Sigmoid colon (tissue), 7 donors: Measurements from ENCODE around the gene ZBTB34. TPM values are rescaled to one million over a fixed set of nuclear protein-coding genes. Genes with fewer than 3 reads are reported as not detected.

Experiments used
- DNase-seq: peaks from one replicate; pipeline ENCODE4 v3.0.0-alpha.2; 2019
- H3K27ac ChIP-seq, 4 donors: fragments of 200-600 bp; sonication (generic); one replicate each; pipeline ENCODE4 v1.5.1; 2016 to 2019; ENCODE audit warnings: mild to moderate bottlenecking in 1 of 4
- H3K27me3 ChIP-seq, 3 donors: fragments of 200-600 bp; sonication (generic); one replicate each; pipeline ENCODE4 v1.5.1; 2019; ENCODE audit warnings: mild to moderate bottlenecking in 1 of 3
- H3K36me3 ChIP-seq, 4 donors: fragments of 200-600 bp; sonication (generic); one replicate each; pipeline ENCODE4 v1.5.1; 2016 to 2019
- H3K4me1 ChIP-seq, 4 donors: fragments of 200-600 bp; sonication (generic); one replicate each; pipeline ENCODE4 v1.5.1; 2017 to 2019
- H3K4me3 ChIP-seq, 4 donors: fragments of 200-600 bp; sonication (generic); one replicate each; pipeline ENCODE4 v1.5.1; 2017 to 2019; ENCODE audit warnings: mild to moderate bottlenecking in 2 of 4, moderate library complexity in 1 of 4
- H3K9me3 ChIP-seq, 4 donors: fragments of 200-600 bp in 3 of 4; sonication (generic) in 3 of 4; one replicate each; pipeline versions ENCODE4 v1.5.1 to v1.6.1; 2013 to 2019
- EP300 ChIP-seq, 4 donors: sonication (generic); formaldehyde crosslinking; IDR thresholded peaks; one replicate each; pipeline ENCODE4 v1.6.1; 2017; ENCODE audit warnings: antibody characterized with exemption in 4 of 4
- POLR2A ChIP-seq, 2 donors: fragments of 450-650 bp; IDR thresholded peaks; one replicate each; pipeline ENCODE4 v1.6.1; 2016; ENCODE audit warnings: antibody characterized with exemption in 2 of 2, mild to moderate bottlenecking in 2 of 2, moderate library complexity in 2 of 2
- POLR2AphosphoS5 ChIP-seq, 4 donors: sonication (generic); formaldehyde crosslinking; IDR thresholded peaks; one replicate each; pipeline ENCODE4 v1.6.1; 2017; ENCODE audit warnings: antibody characterized with exemption in 4 of 4
- WGBS, 2 donors: extraction: QIAGEN DNeasy Blood & Tissue Kit; methylation state at CpG; one replicate each; pipeline ENCODE4 v1.1.7; 2013; 5-methylcytosine and 5-hydroxymethylcytosine counted together
- intact Hi-C: fragments of 100-400 bp; cut with DNase I; formaldehyde crosslinking; loops from one replicate; pipeline ENCODE4 v1.15.1; 2023
- polyA plus RNA-seq, 3 donors: library from polyadenylated mRNA; stranded (reverse); fragments of 200-250 nt; gene quantifications; one replicate each; pipeline ENCODE4 v1.2.3, GENCODE V29; 2013
- total RNA-seq, 4 donors: library from RNA; depleted of rRNA; stranded (reverse); fragments of >200 nt; gene quantifications; one replicate each; pipeline ENCODE4 v1.1.0, GENCODE V29; 2016
- TF ChIP-seq, protein P1 (sequence below), 4 experiments: fragments of 450-650 bp in 3 of 4; fragments of 200-600 bp in 1 of 4; IDR thresholded peaks; one replicate each; pipeline ENCODE4 v1.5.1; 2016 to 2019; ENCODE audit warnings: antibody characterized with exemption in 4 of 4, mild to moderate bottlenecking in 3 of 4, moderate library complexity in 2 of 4
- donor health status: healthy with polysubstance abuse.
- donor health status: Bipolar disorder and iron deficiency.
- donor health status: healthy.

The ZBTB34 gene
- total and polyA plus RNA-seq, 7 donors, result 1.4 to 11.4 (median 8.9) TPM

DNA sequence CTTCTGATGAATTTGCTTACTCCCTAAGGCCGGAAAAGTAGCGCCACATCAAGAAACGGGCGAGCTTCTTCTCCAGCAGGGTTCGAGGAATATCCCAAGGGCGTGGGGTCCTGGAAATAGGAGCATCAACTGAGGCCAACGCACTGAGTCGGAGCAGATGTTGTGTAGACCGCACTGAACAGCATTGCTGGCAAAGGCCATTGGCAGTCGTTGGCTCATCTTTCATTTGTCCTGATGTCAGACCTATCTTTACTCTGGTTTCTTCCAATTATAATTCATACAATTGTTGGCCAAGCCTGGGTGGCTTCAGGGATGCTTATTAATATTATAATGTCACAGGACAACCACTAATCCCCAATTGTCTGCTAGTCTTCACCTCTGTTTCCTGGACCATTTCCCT, 26.5 kb downstream of the ZBTB34 start:
- no peak for DNase-seq
- no peak for TF ChIP-seq POLR2AphosphoS5 (IDR thresholded peaks at IDR 0.05)
- TF ChIP-seq, protein P1, sequence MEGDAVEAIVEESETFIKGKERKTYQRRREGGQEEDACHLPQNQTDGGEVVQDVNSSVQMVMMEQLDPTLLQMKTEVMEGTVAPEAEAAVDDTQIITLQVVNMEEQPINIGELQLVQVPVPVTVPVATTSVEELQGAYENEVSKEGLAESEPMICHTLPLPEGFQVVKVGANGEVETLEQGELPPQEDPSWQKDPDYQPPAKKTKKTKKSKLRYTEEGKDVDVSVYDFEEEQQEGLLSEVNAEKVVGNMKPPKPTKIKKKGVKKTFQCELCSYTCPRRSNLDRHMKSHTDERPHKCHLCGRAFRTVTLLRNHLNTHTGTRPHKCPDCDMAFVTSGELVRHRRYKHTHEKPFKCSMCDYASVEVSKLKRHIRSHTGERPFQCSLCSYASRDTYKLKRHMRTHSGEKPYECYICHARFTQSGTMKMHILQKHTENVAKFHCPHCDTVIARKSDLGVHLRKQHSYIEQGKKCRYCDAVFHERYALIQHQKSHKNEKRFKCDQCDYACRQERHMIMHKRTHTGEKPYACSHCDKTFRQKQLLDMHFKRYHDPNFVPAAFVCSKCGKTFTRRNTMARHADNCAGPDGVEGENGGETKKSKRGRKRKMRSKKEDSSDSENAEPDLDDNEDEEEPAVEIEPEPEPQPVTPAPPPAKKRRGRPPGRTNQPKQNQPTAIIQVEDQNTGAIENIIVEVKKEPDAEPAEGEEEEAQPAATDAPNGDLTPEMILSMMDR (IDR thresholded peaks at IDR 0.05), result no peak
- TF ChIP-seq POLR2A (IDR thresholded peaks at IDR 0.05), result no peak
- no peak for TF ChIP-seq EP300 (IDR thresholded peaks at IDR 0.05)
- H3K9me3 ChIP-seq, result no peaks in the 10 kb centered on the region
- H3K36me3 ChIP-seq, result peaks cover 0 to 22% (median 3%) of the 10 kb centered on the region in 4 donors
- H3K27me3 ChIP-seq, result no peaks in the 10 kb centered on the region
- H3K27ac ChIP-seq, result no peak overlapping the region
- 90 to 92% methylated on average over 10 of the region's 10 CpGs for WGBS, 2 donors
- intact Hi-C loops, result no loop called here
- H3K4me1 ChIP-seq, result no peaks in the 10 kb centered on the region
- H3K4me3 ChIP-seq, result no peak overlapping the region

DNA sequence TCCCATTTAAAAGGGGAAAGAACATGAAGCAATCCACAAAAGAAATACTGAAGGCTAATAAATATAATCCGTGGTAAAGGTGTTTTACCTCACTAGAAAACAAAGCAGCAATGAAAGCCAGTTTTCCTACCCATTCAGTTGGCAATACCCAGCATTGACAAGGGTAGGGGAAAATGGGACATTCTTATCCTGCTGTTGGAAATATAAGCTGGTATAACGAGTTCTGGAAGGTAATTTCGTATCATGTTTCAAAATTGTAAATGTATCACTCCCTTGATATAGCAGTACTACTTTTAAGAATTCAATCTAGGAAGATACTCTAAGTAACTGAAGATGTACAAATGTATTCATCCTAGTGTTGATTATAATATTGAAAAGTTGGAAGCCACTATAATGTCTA, 31.2 kb downstream of the ZBTB34 start:
- TF ChIP-seq EP300 (IDR thresholded peaks at IDR 0.05) (no peak), POLR2A (IDR thresholded peaks at IDR 0.05) (no peak), POLR2AphosphoS5 (IDR thresholded peaks at IDR 0.05) (no peak)
- TF ChIP-seq, protein P1 (IDR thresholded peaks at IDR 0.05), result no peak
- intact Hi-C loops, result no loop called here
- no peaks in the 10 kb centered on the region for H3K9me3 ChIP-seq
- H3K36me3 ChIP-seq, result no peaks in the 10 kb centered on the region
- H3K27ac ChIP-seq, result no peak overlapping the region
- WGBS, 2 donors, result 63 to 84% methylated on average over 3 of the region's 3 CpGs
- no peaks in the 10 kb centered on the region for H3K27me3 ChIP-seq
- H3K4me3 ChIP-seq, result no peak overlapping the region
- DNase-seq, result no peak
- no peaks in the 10 kb centered on the region for H3K4me1 ChIP-seq

DNA sequence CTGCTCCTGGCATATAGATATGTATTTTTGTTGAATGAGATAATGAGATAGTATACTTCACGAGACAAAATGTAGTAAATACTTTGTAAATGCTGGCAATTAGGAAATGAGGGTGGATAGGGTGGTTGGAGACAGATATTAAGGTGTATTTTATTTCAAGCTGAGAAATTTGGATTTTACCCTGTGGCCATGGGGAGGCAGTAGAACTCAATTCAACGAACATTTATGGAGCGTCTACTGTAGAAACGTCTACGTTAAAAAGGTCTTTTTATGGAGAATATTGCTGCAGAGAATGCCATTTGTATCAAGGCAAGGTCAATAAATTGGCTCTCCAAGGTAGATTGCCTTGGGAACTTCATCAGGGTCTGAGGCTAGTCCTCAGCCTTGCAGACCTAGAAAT, 32.6 kb downstream of the ZBTB34 start:
- no peak for DNase-seq
- H3K36me3 ChIP-seq, result no peaks in the 10 kb centered on the region
- no peak overlapping the region for H3K27ac ChIP-seq
- TF ChIP-seq POLR2A (IDR thresholded peaks at IDR 0.05) (no peak), POLR2AphosphoS5 (IDR thresholded peaks at IDR 0.05) (no peak), EP300 (IDR thresholded peaks at IDR 0.05) (no peak)
- TF ChIP-seq, protein P1 (IDR thresholded peaks at IDR 0.05), result no peak
- no peak overlapping the region for H3K4me3 ChIP-seq
- no peaks in the 10 kb centered on the region for H3K9me3 ChIP-seq
- WGBS, 2 donors, result 12 to 40% methylated on average over 5 of the region's 5 CpGs
- no peaks in the 10 kb centered on the region for H3K4me1 ChIP-seq
- intact Hi-C loops, result no loop called here
- no peaks in the 10 kb centered on the region for H3K27me3 ChIP-seq

DNA sequence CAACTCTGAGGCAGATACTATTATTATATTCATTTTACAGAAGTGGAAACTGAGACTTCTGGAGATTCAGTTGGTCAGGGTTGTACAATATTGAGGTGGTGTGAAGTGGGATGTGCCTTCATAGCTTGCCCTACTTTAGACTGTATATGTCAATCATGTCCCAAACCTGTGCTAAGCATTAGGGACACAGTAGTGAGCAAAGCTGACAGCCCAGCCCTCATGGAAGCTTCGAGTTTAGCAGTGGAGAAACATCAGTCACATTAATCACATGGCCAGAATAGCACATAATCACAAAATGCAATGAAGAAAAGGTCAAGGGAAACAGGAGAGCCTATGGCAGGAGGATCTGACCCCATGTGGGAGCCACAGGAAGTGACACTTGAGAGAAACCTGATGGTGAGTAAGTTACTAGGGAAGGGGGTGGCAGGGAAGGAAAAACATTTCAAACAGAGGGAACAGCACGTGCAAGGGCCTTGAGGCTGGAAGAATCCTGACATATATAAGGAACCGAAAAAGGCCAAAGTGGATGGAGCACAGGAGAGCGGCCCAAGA, 33.7 kb downstream of the ZBTB34 start:
- H3K4me3 ChIP-seq, result no peak overlapping the region
- no peaks in the 10 kb centered on the region for H3K36me3 ChIP-seq
- no peak overlapping the region for H3K27ac ChIP-seq
- 81 to 85% methylated on average over 4 of the region's 4 CpGs for WGBS, 2 donors
- H3K4me1 ChIP-seq, result no peaks in the 10 kb centered on the region
- DNase-seq, result no peak
- TF ChIP-seq POLR2A (IDR thresholded peaks at IDR 0.05) (no peak), EP300 (IDR thresholded peaks at IDR 0.05) (no peak), POLR2AphosphoS5 (IDR thresholded peaks at IDR 0.05) (no peak)
- TF ChIP-seq, protein P1 (IDR thresholded peaks at IDR 0.05), result no peak
- intact Hi-C loops, result no loop called here
- H3K9me3 ChIP-seq, result no peaks in the 10 kb centered on the region
- H3K27me3 ChIP-seq, result no peaks in the 10 kb centered on the region

DNA sequence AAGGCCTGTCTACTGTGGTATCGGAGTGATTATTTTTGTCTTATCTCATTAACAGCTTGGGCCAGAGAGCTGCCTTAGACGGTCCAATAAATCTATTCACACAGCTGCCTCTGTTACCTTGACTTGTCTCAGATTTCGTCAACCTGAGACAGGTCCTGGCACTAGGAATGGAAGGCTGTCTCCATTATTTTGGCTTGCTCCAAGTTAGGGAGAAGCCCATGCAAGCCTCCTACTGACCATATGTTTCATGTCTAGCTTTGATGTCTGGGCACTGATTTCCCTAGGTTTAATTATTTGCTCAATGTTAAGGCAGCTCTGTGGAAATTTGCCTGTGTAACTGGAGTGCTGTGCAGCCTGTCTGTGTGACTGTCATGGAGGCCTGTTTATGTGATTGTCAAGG, 41.8 kb downstream of the ZBTB34 start:
- H3K4me3 ChIP-seq, result no peak overlapping the region
- peaks cover 0 to 8% (median 0%) of the 10 kb centered on the region in 4 donors for H3K9me3 ChIP-seq
- TF ChIP-seq, protein P1 (IDR thresholded peaks at IDR 0.05), result no peak
- TF ChIP-seq POLR2AphosphoS5 (IDR thresholded peaks at IDR 0.05) (no peak), POLR2A (IDR thresholded peaks at IDR 0.05) (no peak), EP300 (IDR thresholded peaks at IDR 0.05) (no peak)
- intact Hi-C loops, result no loop called here
- DNase-seq, result no peak
- H3K4me1 ChIP-seq, result no peaks in the 10 kb centered on the region
- 79 to 91% methylated on average over 3 of the region's 3 CpGs for WGBS, 2 donors
- H3K27me3 ChIP-seq, result no peaks in the 10 kb centered on the region
- no peak overlapping the region for H3K27ac ChIP-seq
- H3K36me3 ChIP-seq, result no peaks in the 10 kb centered on the region
